Kidney epithelial cell (primary cell): ENCODE data around the gene NCAM1. TPM values are rescaled to one million over a fixed set of nuclear protein-coding genes. Genes with fewer than 3 reads are reported as not detected.

Experiments
- DNase-seq: peaks from one replicate; pipeline ENCODE4 v3.0.0-alpha.2; 2010; ENCODE audit warnings: low read depth
- H3K27me3 ChIP-seq: 2 replicates; pipeline ENCODE4 v1.6.0; 2011; ENCODE audit warnings: low read length; ENCODE audit not compliant: control insufficient read depth, insufficient read depth
- H3K36me3 ChIP-seq: 2 replicates; pipeline ENCODE4 v1.5.1; 2011; ENCODE audit warnings: low read length; ENCODE audit not compliant: control insufficient read depth, insufficient read depth
- H3K4me3 ChIP-seq: 2 replicates; pipeline ENCODE4 v1.5.1; 2011; ENCODE audit warnings: low read depth, mild to moderate bottlenecking, control low read depth, low read length
- total RNA-seq: library from RNA; depleted of rRNA; stranded (reverse); fragments of >200 nt; gene quantifications from 2 replicates; pipeline ENCODE4 v1.2.3, GENCODE V29; 2015
- TF ChIP-seq, protein P1 (sequence below): IDR thresholded peaks from 2 replicates; pipeline ENCODE4 v1.5.1; 2011; ENCODE audit warnings: mild to moderate bottlenecking, moderate library complexity, low read length, control low read depth, inconsistent platforms; ENCODE audit not compliant: insufficient read depth, poor library complexity, severe bottlenecking

Gene NCAM1
- total RNA-seq, 1 donor from 2014 or later = 16.5 TPM

DNA sequence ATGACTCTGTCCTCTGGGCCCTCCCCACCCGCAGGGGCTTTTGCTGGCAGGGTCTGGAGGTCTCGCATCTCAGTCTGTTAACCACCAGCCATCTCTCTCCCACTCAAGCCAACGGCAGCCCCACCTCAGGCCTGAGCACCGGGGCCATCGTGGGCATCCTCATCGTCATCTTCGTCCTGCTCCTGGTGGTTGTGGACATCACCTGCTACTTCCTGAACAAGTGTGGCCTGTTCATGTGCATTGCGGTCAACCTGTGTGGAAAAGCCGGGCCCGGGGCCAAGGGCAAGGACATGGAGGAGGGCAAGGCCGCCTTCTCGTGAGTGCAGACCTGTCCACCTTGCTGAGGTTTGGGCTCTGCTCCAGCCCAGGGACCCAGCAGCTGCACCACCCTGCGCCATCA is 308.9 kb downstream of the NCAM1 start:
- no peak for DNase-seq
- TF ChIP-seq, protein P1, sequence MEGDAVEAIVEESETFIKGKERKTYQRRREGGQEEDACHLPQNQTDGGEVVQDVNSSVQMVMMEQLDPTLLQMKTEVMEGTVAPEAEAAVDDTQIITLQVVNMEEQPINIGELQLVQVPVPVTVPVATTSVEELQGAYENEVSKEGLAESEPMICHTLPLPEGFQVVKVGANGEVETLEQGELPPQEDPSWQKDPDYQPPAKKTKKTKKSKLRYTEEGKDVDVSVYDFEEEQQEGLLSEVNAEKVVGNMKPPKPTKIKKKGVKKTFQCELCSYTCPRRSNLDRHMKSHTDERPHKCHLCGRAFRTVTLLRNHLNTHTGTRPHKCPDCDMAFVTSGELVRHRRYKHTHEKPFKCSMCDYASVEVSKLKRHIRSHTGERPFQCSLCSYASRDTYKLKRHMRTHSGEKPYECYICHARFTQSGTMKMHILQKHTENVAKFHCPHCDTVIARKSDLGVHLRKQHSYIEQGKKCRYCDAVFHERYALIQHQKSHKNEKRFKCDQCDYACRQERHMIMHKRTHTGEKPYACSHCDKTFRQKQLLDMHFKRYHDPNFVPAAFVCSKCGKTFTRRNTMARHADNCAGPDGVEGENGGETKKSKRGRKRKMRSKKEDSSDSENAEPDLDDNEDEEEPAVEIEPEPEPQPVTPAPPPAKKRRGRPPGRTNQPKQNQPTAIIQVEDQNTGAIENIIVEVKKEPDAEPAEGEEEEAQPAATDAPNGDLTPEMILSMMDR = no peak
- Histone ChIP-seq H3K36me3 (no peaks in the 10 kb centered on the region), H3K27me3 (no peaks in the 10 kb centered on the region), H3K4me3 (no peak overlapping the region)

DNA sequence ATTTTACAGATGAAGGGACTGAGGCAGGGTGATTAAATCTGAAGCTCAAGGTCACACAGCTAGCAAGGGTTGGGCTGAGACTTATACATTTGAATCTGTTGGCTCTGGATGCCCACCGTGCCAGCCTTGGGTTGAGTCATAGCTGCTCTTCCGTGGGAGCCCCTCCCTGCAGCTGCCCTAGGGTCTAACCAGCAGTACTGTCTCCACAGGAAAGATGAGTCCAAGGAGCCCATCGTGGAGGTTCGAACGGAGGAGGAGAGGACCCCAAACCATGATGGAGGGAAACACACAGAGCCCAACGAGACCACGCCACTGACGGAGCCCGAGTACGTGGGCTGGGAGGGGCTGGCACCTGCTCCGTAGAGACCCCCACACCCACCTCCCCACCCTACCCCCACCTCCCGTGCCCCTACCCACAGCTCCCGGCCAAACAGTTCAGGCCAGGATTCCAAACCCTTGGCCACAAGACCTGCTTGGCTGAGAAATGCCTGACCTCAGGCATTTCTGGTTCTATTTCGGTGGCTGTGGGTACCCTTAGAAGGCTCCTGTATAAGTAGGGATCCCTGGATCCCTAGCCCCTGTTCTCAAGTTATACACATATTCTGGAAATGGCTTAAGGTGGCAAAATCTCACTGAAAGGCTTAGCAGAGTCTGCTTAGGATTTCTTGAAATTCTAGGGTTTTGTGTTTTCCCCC is 310.5 kb downstream of the NCAM1 start:
- TF ChIP-seq, protein P1 = no peak
- H3K27me3 ChIP-seq = no peaks in the 10 kb centered on the region

DNA sequence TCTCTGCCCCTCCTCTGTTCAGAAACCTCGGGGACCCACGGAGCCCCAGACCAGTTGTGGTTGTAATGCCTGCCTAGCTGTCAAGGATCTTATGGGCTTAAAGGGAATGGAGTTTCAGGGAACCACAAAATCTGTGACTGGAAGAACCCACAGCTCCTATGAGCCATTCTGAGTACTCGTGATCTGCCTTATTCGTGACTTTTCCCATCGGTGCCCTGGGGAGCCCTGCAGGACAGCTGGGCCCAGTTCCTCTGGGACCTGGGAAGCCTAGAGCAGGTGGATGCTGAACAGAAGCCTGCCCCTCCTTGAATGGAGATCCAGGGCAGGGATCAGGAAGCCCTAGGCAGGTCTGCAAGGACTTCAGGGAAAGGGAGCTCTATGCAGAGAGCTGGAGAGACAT is 311.1 kb downstream of the NCAM1 start:
- no peak for DNase-seq
- H3K36me3 ChIP-seq = no peaks in the 10 kb centered on the region
- TF ChIP-seq, protein P1 = no peak
- no peaks in the 10 kb centered on the region for H3K27me3 ChIP-seq
- H3K4me3 ChIP-seq = no peak overlapping the region

More for the DNA sequence above, 310.5 kb downstream of the NCAM1 start:
- Histone ChIP-seq H3K36me3 (no peaks in the 10 kb centered on the region), H3K4me3 (no peak overlapping the region)
- DNase-seq = no peak

DNA sequence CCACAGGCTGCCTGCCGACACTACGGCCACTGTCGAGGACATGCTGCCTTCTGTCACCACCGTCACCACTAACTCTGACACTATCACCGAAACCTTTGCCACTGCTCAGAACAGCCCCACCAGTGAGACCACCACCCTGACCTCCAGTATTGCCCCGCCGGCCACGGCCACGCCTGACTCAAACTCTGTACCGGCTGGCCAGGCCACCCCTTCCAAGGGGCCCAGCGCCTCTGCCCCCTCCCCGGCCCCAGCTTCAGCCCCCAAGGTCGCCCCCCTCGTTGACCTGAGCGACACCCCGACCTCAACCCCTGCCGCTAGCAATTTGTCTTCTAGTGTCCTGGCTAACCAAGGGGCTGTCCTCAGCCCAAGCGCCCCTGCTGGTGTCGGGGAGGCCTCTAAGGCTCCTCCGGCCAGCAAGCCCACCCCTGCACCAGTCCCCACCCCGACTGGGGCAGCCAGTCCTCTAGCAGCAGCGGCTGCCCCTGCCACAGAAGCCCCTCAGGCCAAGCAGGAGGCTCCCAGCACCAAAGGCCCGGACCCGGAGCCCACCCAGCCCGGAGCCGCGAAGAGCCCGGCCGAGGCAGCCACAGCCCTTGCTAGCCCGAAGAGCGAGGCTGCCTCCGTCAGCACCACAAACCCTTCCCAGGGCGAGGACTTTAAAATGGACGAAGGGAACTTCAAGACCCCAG is 311.9 kb downstream of the NCAM1 start:
- TF ChIP-seq, protein P1 = no peak
- Histone ChIP-seq H3K27me3 (no peaks in the 10 kb centered on the region), H3K36me3 (no peaks in the 10 kb centered on the region), H3K4me3 (no peak overlapping the region)
- no peak for DNase-seq

DNA sequence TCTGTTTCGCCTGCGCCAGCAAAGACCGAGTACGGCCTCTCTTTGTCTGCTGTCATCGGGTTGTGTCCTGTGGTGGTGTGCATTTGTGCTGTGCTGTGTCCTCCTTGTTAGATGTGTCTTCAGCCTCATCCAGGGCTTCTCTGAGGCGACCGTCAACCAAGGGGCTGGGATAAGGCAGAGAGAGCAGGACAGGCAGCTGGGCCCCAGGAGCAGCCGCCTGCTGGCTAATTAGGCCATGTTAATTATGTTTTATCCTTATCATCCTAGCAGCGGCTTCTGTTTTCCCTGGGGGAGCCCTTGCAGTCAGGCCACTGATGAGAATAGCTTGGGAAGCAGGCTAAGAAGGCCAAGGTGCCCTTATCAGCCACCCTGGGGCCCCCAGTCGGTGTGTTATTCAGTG is 312.5 kb downstream of the NCAM1 start:
- H3K4me3 ChIP-seq = no peak overlapping the region
- H3K27me3 ChIP-seq = no peaks in the 10 kb centered on the region
- TF ChIP-seq, protein P1 = no peak
- no peaks in the 10 kb centered on the region for H3K36me3 ChIP-seq
- no peak for DNase-seq
